Uterus (tissue), 4 donors: ENCODE data around the gene NPNT. TPM values are rescaled to one million over a fixed set of nuclear protein-coding genes. Genes with fewer than 3 reads are reported as not detected.

Experiments used
- DNase-seq, 2 donors: peaks; one replicate each; pipeline ENCODE4 v3.0.0-alpha.2; 2019 to 2020
- H3K27ac ChIP-seq, 2 donors: fragments of 200-600 bp; sonication (generic); 1 replicate in 1 of 2; 2 replicates in 1 of 2; pipeline ENCODE4 v1.5.1; 2016 to 2018
- H3K27me3 ChIP-seq, 2 donors: fragments of 200-600 bp; sonication (generic); one replicate each; pipeline ENCODE4 v1.5.1; 2018 to 2019; ENCODE audit warnings: control low read depth in 1 of 2
- H3K36me3 ChIP-seq, 2 donors: fragments of 200-600 bp; sonication (generic); one replicate each; pipeline ENCODE4 v1.5.1; 2019; ENCODE audit warnings: control low read depth in 1 of 2
- H3K4me1 ChIP-seq, 2 donors: fragments of 200-600 bp; sonication (generic); one replicate each; pipeline ENCODE4 v1.5.1; 2018 to 2019; ENCODE audit warnings: control low read depth in 1 of 2
- H3K4me3 ChIP-seq, 2 donors: fragments of 200-600 bp; sonication (generic); 1 replicate in 1 of 2; 2 replicates in 1 of 2; pipeline ENCODE4 v1.5.1; 2018 to 2019; ENCODE audit warnings: mild to moderate bottlenecking in 1 of 2
- H3K9me3 ChIP-seq, 2 donors: fragments of 200-600 bp; sonication (generic); one replicate each; pipeline ENCODE4 v1.5.1; 2019; ENCODE audit warnings: control low read depth in 1 of 2
- CTCF ChIP-seq, 4 experiments: fragments of 200-600 bp in 2 of 4; fragments of 450-650 bp in 2 of 4; sonication (generic) in 2 of 4; IDR thresholded peaks; one replicate each; pipeline ENCODE4 v1.5.1; 2016 to 2019; ENCODE audit warnings: antibody characterized with exemption in 4 of 4, mild to moderate bottlenecking in 2 of 4, moderate library complexity in 1 of 4
- POLR2A ChIP-seq, 2 donors: fragments of 450-650 bp; IDR thresholded peaks; one replicate each; pipeline ENCODE4 v1.6.1; 2016; ENCODE audit warnings: antibody characterized with exemption in 2 of 2, mild to moderate bottlenecking in 1 of 2, moderate library complexity in 1 of 2
- intact Hi-C: fragments of 100-400 bp; cut with DNase I; formaldehyde crosslinking; loops from one replicate; pipeline ENCODE4 v1.15.1; 2023; ENCODE audit warnings: low total_unique reads
- total RNA-seq, 4 donors: library from RNA; depleted of rRNA in 3 of 4; stranded (reverse); fragments of >200 nt in 3 of 4; gene quantifications; one replicate each; pipeline versions ENCODE4 v1.1.0 to v1.2.4, GENCODE V29; 2014 to 2023
- donor health status: DM: yes; HTN: yes; CAD: no.

The NPNT gene
- total RNA-seq, 4 donors from 2014 or later = 6.8 to 69.9 (median 36.3) TPM

- TF ChIP-seq POLR2A (IDR thresholded peaks at IDR 0.05) (no peak), CTCF (IDR thresholded peaks at IDR 0.05) (no peak)
- DNase-seq = no peak
- H3K27ac ChIP-seq = peak overlapping the region in 1 of 2 donors; percentile 8
- H3K36me3 ChIP-seq = no peaks in the 10 kb centered on the region
- H3K4me1 ChIP-seq = no peaks in the 10 kb centered on the region
- H3K27me3 ChIP-seq = no peaks in the 10 kb centered on the region
- no peaks in the 10 kb centered on the region for H3K9me3 ChIP-seq
- H3K4me3 ChIP-seq = no peak overlapping the region
- intact Hi-C loops = no loop called here
These were observed 70.8 kb downstream of the NPNT start for GRCh38 chr4:105966051-105966450.

- TF ChIP-seq CTCF (IDR thresholded peaks at IDR 0.05) (no peak), POLR2A (IDR thresholded peaks at IDR 0.05) (no peak)
- intact Hi-C loops = no loop called here
- H3K9me3 ChIP-seq = no peaks in the 10 kb centered on the region
- peak overlapping the region; percentile 4 to 8 for H3K27ac ChIP-seq
- no peak overlapping the region for H3K4me3 ChIP-seq
- no peaks in the 10 kb centered on the region for H3K4me1 ChIP-seq
- H3K36me3 ChIP-seq = no peaks in the 10 kb centered on the region
- DNase-seq = no peak
- H3K27me3 ChIP-seq = no peaks in the 10 kb centered on the region
These were observed 71.9 kb downstream of the NPNT start for GRCh38 chr4:105967058-105967658.

GRCh38 chr4:105969575-105969974 lies 74.3 kb downstream of the NPNT start:
- Histone ChIP-seq H3K27ac (no peak overlapping the region), H3K4me1 (no peaks in the 10 kb centered on the region), H3K27me3 (no peaks in the 10 kb centered on the region), H3K36me3 (no peaks in the 10 kb centered on the region), H3K4me3 (no peak overlapping the region), H3K9me3 (no peaks in the 10 kb centered on the region)
- no peak for DNase-seq
- intact Hi-C loops = no loop called here
- TF ChIP-seq POLR2A (IDR thresholded peaks at IDR 0.05) (no peak), CTCF (IDR thresholded peaks at IDR 0.05) (no peak)

- no peak overlapping the region for H3K4me3 ChIP-seq
- intact Hi-C loops = no loop called here
- no peak overlapping the region for H3K27ac ChIP-seq
- H3K27me3 ChIP-seq = no peaks in the 10 kb centered on the region
- no peaks in the 10 kb centered on the region for H3K4me1 ChIP-seq
- DNase-seq = no peak
- no peaks in the 10 kb centered on the region for H3K36me3 ChIP-seq
- TF ChIP-seq POLR2A (IDR thresholded peaks at IDR 0.05) (no peak), CTCF (IDR thresholded peaks at IDR 0.05) (no peak)
- no peaks in the 10 kb centered on the region for H3K9me3 ChIP-seq
These were observed 75.1 kb downstream of the NPNT start for GRCh38 chr4:105970371-105970770.

- no peak for DNase-seq
- H3K9me3 ChIP-seq = no peaks in the 10 kb centered on the region
- intact Hi-C loops = no loop called here
These were observed 75.8 kb downstream of the NPNT start for GRCh38 chr4:105971036-105971435.

More at GRCh38 chr4:105971036-105971435, 75.8 kb downstream of the NPNT start:
- Histone ChIP-seq H3K27ac (no peak overlapping the region), H3K4me1 (no peaks in the 10 kb centered on the region), H3K27me3 (no peaks in the 10 kb centered on the region), H3K36me3 (no peaks in the 10 kb centered on the region), H3K4me3 (no peak overlapping the region)
- TF ChIP-seq POLR2A (IDR thresholded peaks at IDR 0.05) (no peak), CTCF (IDR thresholded peaks at IDR 0.05) (no peak)
